KMS-11 (cell line): ENCODE results near the gene RC3H1.

Source experiments
- H2AFZ ChIP-seq: fragments of 200-600 bp; sonication (generic); 2 replicates; pipeline ENCODE4 v1.6.1; 2016; ENCODE audit warnings: antibody characterized with exemption, mixed run types, low read depth
- H3K27ac ChIP-seq: fragments of 200-600 bp; sonication (generic); 2 replicates; pipeline ENCODE4 v1.6.1; 2016; ENCODE audit warnings: mild to moderate bottlenecking, mixed run types
- H3K27me3 ChIP-seq: fragments of 200-600 bp; sonication (generic); 2 replicates; pipeline ENCODE4 v1.6.1; 2017; ENCODE audit warnings: mild to moderate bottlenecking, low read depth, mixed run types, moderate library complexity; ENCODE audit not compliant: insufficient read depth
- H3K36me3 ChIP-seq: fragments of 200-600 bp; sonication (generic); 2 replicates; pipeline ENCODE4 v1.6.1; 2017; ENCODE audit warnings: mild to moderate bottlenecking, mixed run types; ENCODE audit not compliant: insufficient read depth
- H3K4me1 ChIP-seq: fragments of 200-600 bp; sonication (generic); 2 replicates; pipeline ENCODE4 v1.6.1; 2016; ENCODE audit warnings: mild to moderate bottlenecking, low read depth, mixed run types; ENCODE audit not compliant: poor library complexity, severe bottlenecking
- H3K4me2 ChIP-seq: fragments of 200-600 bp; sonication (generic); 2 replicates; pipeline ENCODE4 v1.7.0; 2016; ENCODE audit warnings: mild to moderate bottlenecking, mixed run types
- H3K4me3 ChIP-seq: fragments of 200-600 bp; sonication (generic); IDR thresholded peaks from 2 replicates; pipeline ENCODE4 v1.6.1; 2017; ENCODE audit warnings: low read depth, low read length, mixed read lengths; ENCODE audit not compliant: insufficient read depth
- H3K79me2 ChIP-seq: fragments of 200-600 bp; sonication (generic); 2 replicates; pipeline ENCODE4 v1.6.1; 2016; ENCODE audit warnings: low read depth, mixed run types; ENCODE audit not compliant: insufficient read depth
- H3K9ac ChIP-seq: fragments of 200-600 bp; sonication (generic); 2 replicates; pipeline ENCODE4 v1.6.1; 2016; ENCODE audit warnings: mild to moderate bottlenecking, mixed run types
- H4K20me1 ChIP-seq: fragments of 200-600 bp; sonication (generic); 2 replicates; pipeline ENCODE4 v1.6.1; 2016; ENCODE audit warnings: mild to moderate bottlenecking, mixed run types; ENCODE audit not compliant: insufficient read depth
- TF ChIP-seq, protein P1 (sequence below): fragments of 200-600 bp; sonication (generic); conservative IDR thresholded peaks from 2 replicates; pipeline ENCODE4 v1.6.1; 2017; ENCODE audit warnings: low read depth, mild to moderate bottlenecking, antibody characterized with exemption, low read length, moderate library complexity, mixed read lengths

RC3H1 gene

GRCh38 chr1:174032671-174033222 is 10.6 kb upstream of the RC3H1 start:
- no peaks in the 10 kb centered on the region for H3K4me1 ChIP-seq
- no peak overlapping the region for H2AFZ ChIP-seq
- no peaks in the 10 kb centered on the region for H3K27me3 ChIP-seq
- no peaks in the 10 kb centered on the region for H3K79me2 ChIP-seq
- no peak overlapping the region for H3K4me2 ChIP-seq
- H3K4me3 ChIP-seq = no peak overlapping the region
- TF ChIP-seq, protein P1, sequence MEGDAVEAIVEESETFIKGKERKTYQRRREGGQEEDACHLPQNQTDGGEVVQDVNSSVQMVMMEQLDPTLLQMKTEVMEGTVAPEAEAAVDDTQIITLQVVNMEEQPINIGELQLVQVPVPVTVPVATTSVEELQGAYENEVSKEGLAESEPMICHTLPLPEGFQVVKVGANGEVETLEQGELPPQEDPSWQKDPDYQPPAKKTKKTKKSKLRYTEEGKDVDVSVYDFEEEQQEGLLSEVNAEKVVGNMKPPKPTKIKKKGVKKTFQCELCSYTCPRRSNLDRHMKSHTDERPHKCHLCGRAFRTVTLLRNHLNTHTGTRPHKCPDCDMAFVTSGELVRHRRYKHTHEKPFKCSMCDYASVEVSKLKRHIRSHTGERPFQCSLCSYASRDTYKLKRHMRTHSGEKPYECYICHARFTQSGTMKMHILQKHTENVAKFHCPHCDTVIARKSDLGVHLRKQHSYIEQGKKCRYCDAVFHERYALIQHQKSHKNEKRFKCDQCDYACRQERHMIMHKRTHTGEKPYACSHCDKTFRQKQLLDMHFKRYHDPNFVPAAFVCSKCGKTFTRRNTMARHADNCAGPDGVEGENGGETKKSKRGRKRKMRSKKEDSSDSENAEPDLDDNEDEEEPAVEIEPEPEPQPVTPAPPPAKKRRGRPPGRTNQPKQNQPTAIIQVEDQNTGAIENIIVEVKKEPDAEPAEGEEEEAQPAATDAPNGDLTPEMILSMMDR = no peak
- H3K27ac ChIP-seq = no peak overlapping the region
- H3K9ac ChIP-seq = no peak overlapping the region
- H4K20me1 ChIP-seq = no peaks in the 10 kb centered on the region
- H3K36me3 ChIP-seq = no peaks in the 10 kb centered on the region

DNA sequence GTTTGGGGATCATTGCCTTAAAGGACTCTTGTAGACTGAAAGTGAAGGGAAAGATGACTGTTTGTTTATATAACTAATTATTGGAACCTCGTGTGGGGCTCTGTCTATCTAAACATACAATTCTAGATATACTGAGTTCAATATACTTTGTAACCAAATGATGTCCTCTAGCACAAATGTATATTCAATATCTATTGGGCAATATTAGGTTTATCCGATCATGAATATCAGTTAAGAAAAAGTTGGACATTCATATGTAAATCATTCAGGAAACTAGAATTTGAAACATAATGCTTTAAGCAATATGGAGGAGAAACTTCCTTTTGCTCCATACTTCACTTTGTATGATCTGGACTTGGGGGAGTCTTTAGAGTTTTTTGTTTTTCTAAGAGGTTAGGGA is 8.9 kb upstream of the RC3H1 start:
- H3K4me3 ChIP-seq = no peak overlapping the region
- TF ChIP-seq, protein P1 = no peak
- no peak overlapping the region for H3K4me2 ChIP-seq
- H2AFZ ChIP-seq = no peak overlapping the region
- H3K27me3 ChIP-seq = no peaks in the 10 kb centered on the region
- no peak overlapping the region for H3K9ac ChIP-seq
- no peaks in the 10 kb centered on the region for H3K4me1 ChIP-seq
- H3K36me3 ChIP-seq = no peaks in the 10 kb centered on the region
- no peak overlapping the region for H3K27ac ChIP-seq
- no peaks in the 10 kb centered on the region for H4K20me1 ChIP-seq
- H3K79me2 ChIP-seq = no peaks in the 10 kb centered on the region

DNA sequence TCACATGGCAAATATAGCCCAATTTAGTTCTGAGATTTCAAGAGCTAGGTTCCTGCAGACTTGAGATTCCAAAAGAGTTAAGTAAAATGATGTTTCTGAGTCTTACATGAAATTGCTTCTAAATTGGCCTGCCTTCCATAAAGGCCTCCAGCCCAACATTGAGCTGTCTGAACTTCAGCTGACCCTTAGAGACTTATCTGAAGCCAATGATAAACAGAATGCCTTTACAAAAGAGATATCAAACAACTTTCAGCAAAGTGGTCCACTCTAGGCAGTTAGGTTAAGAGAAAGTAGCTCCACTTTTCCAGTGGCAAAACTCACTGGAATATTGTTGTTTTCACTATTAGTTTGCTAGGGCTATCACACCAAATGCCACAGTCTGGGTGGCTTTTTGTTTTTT is 6.3 kb upstream of the RC3H1 start:
- Histone ChIP-seq H3K27ac (no peak overlapping the region), H3K4me1 (peaks cover 3% of the 10 kb centered on the region), H3K9ac (no peak overlapping the region), H3K27me3 (no peaks in the 10 kb centered on the region), H3K79me2 (no peaks in the 10 kb centered on the region), H3K4me3 (no peak overlapping the region), H4K20me1 (no peaks in the 10 kb centered on the region), H3K36me3 (no peaks in the 10 kb centered on the region), H2AFZ (no peak overlapping the region), H3K4me2 (no peak overlapping the region)
- TF ChIP-seq, protein P1 = no peak

GRCh38 chr1:174023440-174023839 is 1.3 kb upstream of the RC3H1 start:
- Histone ChIP-seq H2AFZ (peak overlapping the region; percentile 89), H3K4me3 (no peak overlapping the region), H3K27me3 (no peaks in the 10 kb centered on the region), H4K20me1 (peaks cover 28% of the 10 kb centered on the region), H3K4me2 (peak overlapping the region; percentile 98), H3K9ac (peak overlapping the region; percentile 88; the same call in 1 of the 2 replicates), H3K27ac (peak overlapping the region; percentile 75; the same call in 1 of the 2 replicates), H3K79me2 (peaks cover 34% of the 10 kb centered on the region), H3K36me3 (no peaks in the 10 kb centered on the region), H3K4me1 (peaks cover 34% of the 10 kb centered on the region)
- TF ChIP-seq, protein P1 = no peak

DNA sequence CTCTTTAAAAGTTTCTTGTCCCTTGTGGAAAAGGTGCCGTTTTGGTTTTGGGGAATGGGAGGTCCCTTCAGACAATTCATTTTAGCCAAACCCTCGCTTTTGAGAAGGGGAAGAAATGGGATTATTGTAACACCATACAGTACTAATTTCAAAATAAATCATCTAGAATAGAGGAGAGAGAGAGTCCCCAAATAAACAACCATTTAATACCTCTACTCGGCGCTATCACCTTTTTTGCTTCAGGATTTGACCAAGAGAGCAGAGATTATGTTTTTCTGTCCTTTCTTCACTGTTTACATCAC is 770 bp upstream of the RC3H1 start:
- TF ChIP-seq, protein P1 = no peak
- H4K20me1 ChIP-seq = peaks cover 33% of the 10 kb centered on the region
- peak overlapping the region; percentile 98 for H3K4me2 ChIP-seq

More for the DNA sequence above, 770 bp upstream of the RC3H1 start:
- peaks cover 39% of the 10 kb centered on the region for H3K79me2 ChIP-seq
- peak overlapping the region; percentile 88 for H3K9ac ChIP-seq
- peak overlapping the region; percentile 89 for H2AFZ ChIP-seq
- peaks cover 39% of the 10 kb centered on the region for H3K4me1 ChIP-seq
- peak overlapping the region; percentile 82 for H3K4me3 ChIP-seq
- H3K27me3 ChIP-seq = no peaks in the 10 kb centered on the region
- no peaks in the 10 kb centered on the region for H3K36me3 ChIP-seq
- peak overlapping the region; percentile 75 for H3K27ac ChIP-seq
